IMR-90 (cell line): Measurements from ENCODE around the gene CAMTA1. TPM values are rescaled to one million over a fixed set of nuclear protein-coding genes. Genes with fewer than 3 reads are reported as not detected.

ENCODE experiments used
- ATAC-seq: fragments of 200-7000 bp; cut with Tn5 transposase; 2 replicates; pipeline ENCODE4 v1.9.1; 2020; ENCODE audit warnings: low read depth, mild to moderate bottlenecking, moderate library complexity
- BruUV-seq: library from RNA; stranded (reverse); fragments of 400-500 nt; replicated peaks from 2 replicates; lab custom pipeline; 2021; lab: Mats Ljungman, UMichigan
- CTCF ChIA-PET: fragments of 300-600 bp; formaldehyde crosslinking; extraction: SDS; loops from one replicate; lab custom pipeline; 2021; ENCODE audit warnings: antibody characterized with exemption; lab: Yijun Ruan, JAX
- POLR2A ChIA-PET: fragments of 300-600 bp; sonication (Branson Sonifier 250); formaldehyde crosslinking; loops from one replicate; lab custom pipeline; 2022; ENCODE audit warnings: antibody characterized with exemption; ENCODE audit not compliant: unreplicated experiment; lab: Charles Lee
- DNase-seq: peaks from one replicate; pipeline ENCODE4 v3.0.0; 2013
- H2AFZ ChIP-seq: replicated peaks from 2 replicates; pipeline ENCODE3; 2013; ENCODE audit warnings: low read length, mild to moderate bottlenecking; ENCODE audit not compliant: poor library complexity
- H2AK5ac ChIP-seq: 2 replicates; pipeline ENCODE4 v1.6.1; 2013; ENCODE audit warnings: low read depth, low read length, inconsistent platforms
- H2AK9ac ChIP-seq: replicated peaks from 2 replicates; pipeline ENCODE3; 2013; ENCODE audit warnings: mild to moderate bottlenecking, low read depth, low read length, moderate library complexity; ENCODE audit not compliant: poor library complexity
- H2BK120ac ChIP-seq: 2 replicates; pipeline ENCODE4 v1.6.1; 2013; ENCODE audit warnings: low read depth, low read length, inconsistent platforms
- H2BK15ac ChIP-seq: 3 replicates; pipeline ENCODE4 v1.6.1; 2013; ENCODE audit warnings: low read depth, low read length, inconsistent platforms
- H2BK20ac ChIP-seq: 2 replicates; pipeline ENCODE4 v1.6.1; 2013; ENCODE audit warnings: low read depth, mild to moderate bottlenecking, inconsistent platforms, low read length, moderate library complexity
- H2BK5ac ChIP-seq: 2 replicates; pipeline ENCODE4 v1.6.1; 2013; ENCODE audit warnings: mild to moderate bottlenecking, low read depth, low read length, inconsistent platforms; ENCODE audit not compliant: poor library complexity, severe bottlenecking
- H3K14ac ChIP-seq: replicated peaks from 2 replicates; pipeline ENCODE4 v1.6.1; 2013; ENCODE audit warnings: low read depth, low read length, inconsistent platforms
- H3K18ac ChIP-seq: 2 replicates; pipeline ENCODE4 v1.6.1; 2013; ENCODE audit warnings: low read depth, low read length, control low read depth
- H3K23ac ChIP-seq: 2 replicates; pipeline ENCODE4 v1.6.1; 2013; ENCODE audit warnings: low read depth, low read length, inconsistent platforms
- H3K27ac ChIP-seq: 2 replicates; pipeline ENCODE4 v1.5.1; 2013; ENCODE audit warnings: mild to moderate bottlenecking, control low read depth, low read length; ENCODE audit not compliant: insufficient read depth
- H3K27me3 ChIP-seq: 2 replicates; pipeline ENCODE4 v1.6.1; 2013; ENCODE audit warnings: low read length; ENCODE audit not compliant: control insufficient read depth, insufficient read depth
- H3K36me3 ChIP-seq: 2 replicates; pipeline ENCODE4 v1.6.1; 2013; ENCODE audit warnings: low read length, mixed read lengths; ENCODE audit not compliant: control insufficient read depth, insufficient read depth
- H3K4ac ChIP-seq: 2 replicates; pipeline ENCODE4 v1.6.1; 2013; ENCODE audit warnings: low read depth, low read length, inconsistent platforms
- H3K4me1 ChIP-seq: 2 replicates; pipeline ENCODE4 v1.6.1; 2013; ENCODE audit warnings: low read length, mixed read lengths; ENCODE audit not compliant: control insufficient read depth, insufficient read depth
- H3K4me2 ChIP-seq: 2 replicates; pipeline ENCODE4 v1.6.1; 2013; ENCODE audit warnings: low read depth, mild to moderate bottlenecking, control low read depth, low read length, moderate library complexity
- H3K4me3 ChIP-seq: 2 replicates; pipeline ENCODE4 v1.5.1; 2013; ENCODE audit warnings: low read depth, mild to moderate bottlenecking, control low read depth, low read length, moderate library complexity; ENCODE audit not compliant: insufficient read depth
- H3K56ac ChIP-seq: 2 replicates; pipeline ENCODE4 v1.6.1; 2013; ENCODE audit warnings: low read length, inconsistent platforms; ENCODE audit not compliant: insufficient read depth; ENCODE audit errors: extremely low read depth
- H3K79me1 ChIP-seq, 2 experiments: 2 replicates each; pipeline ENCODE4 v1.6.1; 2013; ENCODE audit warnings: low read length in 2 of 2, inconsistent platforms in 1 of 2, low read depth in 1 of 2
- H3K9ac ChIP-seq: 2 replicates; pipeline ENCODE4 v1.6.1; 2013; ENCODE audit warnings: low read depth, low read length, control low read depth
- H3K9me1 ChIP-seq: 2 replicates; pipeline ENCODE4 v1.6.1; 2013; ENCODE audit warnings: low read length, inconsistent platforms; ENCODE audit not compliant: insufficient read depth
- H3K9me3 ChIP-seq: 2 replicates; pipeline ENCODE4 v1.6.1; 2013; ENCODE audit warnings: low read length; ENCODE audit not compliant: control insufficient read depth, insufficient read depth
- H4K20me1 ChIP-seq: 2 replicates; pipeline ENCODE4 v1.6.1; 2013; ENCODE audit warnings: low read length, inconsistent platforms; ENCODE audit not compliant: insufficient read depth
- H4K5ac ChIP-seq: 2 replicates; pipeline ENCODE4 v1.6.1; 2013; ENCODE audit warnings: mild to moderate bottlenecking, low read depth, low read length, control low read depth
- H4K8ac ChIP-seq, 2 experiments: 2 replicates each; pipeline ENCODE4 v1.6.1; 2013; ENCODE audit warnings: low read depth in 2 of 2, low read length in 2 of 2, control low read depth in 1 of 2, inconsistent platforms in 1 of 2
- H4K91ac ChIP-seq: 2 replicates; pipeline ENCODE4 v1.6.1; 2013; ENCODE audit warnings: low read depth, low read length, inconsistent platforms; ENCODE audit not compliant: insufficient read depth
- BHLHE40 ChIP-seq: fragments of 150-350 bp; IDR thresholded peaks from 2 replicates; pipeline ENCODE4 v1.6.1; 2016; ENCODE audit warnings: mild to moderate bottlenecking, low read depth, low read length
- CEBPB ChIP-seq: IDR thresholded peaks from 2 replicates; pipeline ENCODE4 v1.6.1; 2012; ENCODE audit warnings: low read depth, low read length, improper control_type of control experiment
- CHD1 ChIP-seq: IDR thresholded peaks from 2 replicates; pipeline ENCODE4 v1.6.1; 2012; ENCODE audit warnings: low read depth, low read length, improper control_type of control experiment
- ELK1 ChIP-seq: fragments of 150-350 bp; IDR thresholded peaks from 2 replicates; pipeline ENCODE4 v1.6.1; 2016; ENCODE audit warnings: low read depth, mild to moderate bottlenecking, low read length, moderate library complexity, borderline replicate concordance
- FOS ChIP-seq: fragments of 150-350 bp; IDR thresholded peaks from 2 replicates; pipeline ENCODE4 v1.6.1; 2016; ENCODE audit warnings: low read depth, low read length
- MAFK ChIP-seq: IDR thresholded peaks from 2 replicates; pipeline ENCODE4 v1.6.1; 2012; ENCODE audit warnings: low read depth, low read length, improper control_type of control experiment
- MAZ ChIP-seq: IDR thresholded peaks from 2 replicates; pipeline ENCODE4 v1.6.1; 2012; ENCODE audit warnings: low read depth, mild to moderate bottlenecking, low read length, improper control_type of control experiment, moderate library complexity, borderline replicate concordance
- MXI1 ChIP-seq: IDR thresholded peaks from 2 replicates; pipeline ENCODE4 v1.6.1; 2012; ENCODE audit warnings: low read depth, mild to moderate bottlenecking, low read length, moderate library complexity, borderline replicate concordance
- NFE2L2 ChIP-seq: fragments of 150-350 bp; IDR thresholded peaks from 2 replicates; pipeline ENCODE4 v1.6.1; 2016; ENCODE audit warnings: low read depth, mild to moderate bottlenecking, low read length
- POLR2A ChIP-seq: IDR thresholded peaks from 2 replicates; pipeline ENCODE4 v1.6.1; 2012; ENCODE audit warnings: mild to moderate bottlenecking, low read depth, low read length
- RAD21 ChIP-seq: IDR thresholded peaks from 2 replicates; pipeline ENCODE4 v1.6.1; 2012; ENCODE audit warnings: low read length, improper control_type of control experiment
- RCOR1 ChIP-seq: IDR thresholded peaks from 2 replicates; pipeline ENCODE4 v1.6.1; 2012; ENCODE audit warnings: mild to moderate bottlenecking, low read length, improper control_type of control experiment; ENCODE audit not compliant: insufficient replicate concordance
- RFX5 ChIP-seq: IDR thresholded peaks from 2 replicates; pipeline ENCODE4 v1.8.0; 2012; ENCODE audit warnings: low read depth, mild to moderate bottlenecking, low read length, moderate library complexity
- SMC3 ChIP-seq: fragments of 150-350 bp; IDR thresholded peaks from 2 replicates; pipeline ENCODE4 v1.6.1; 2016; ENCODE audit warnings: low read depth, mild to moderate bottlenecking, antibody characterized with exemption, low read length, moderate library complexity
- WGBS, 2 experiments: methylation state at CpG; one replicate each; pipeline versions ENCODE4 v1.1.5 to v1.1.7; 2013; ENCODE audit warnings: missing lambda C conversion rate in 2 of 2; ENCODE audit not compliant: insufficient read length in 1 of 2; ENCODE audit errors: extremely low coverage in 2 of 2; 5-methylcytosine and 5-hydroxymethylcytosine counted together
- dilution Hi-C: fragments of 300-500 bp; cut with HindIII; formaldehyde crosslinking; loops from one replicate; pipeline ENCODE4 v1.14.3; 2018; ENCODE audit warnings: low sequenced_read_pairs; ENCODE audit not compliant: unreplicated experiment
- in situ Hi-C: fragments of 300-500 bp; cut with MboI; formaldehyde crosslinking; loops from 3 replicates; pipeline ENCODE4 v1.14.3; 2019; ENCODE audit warnings: low sequenced_read_pairs, inconsistent platforms, mixed read lengths
- intact Hi-C: fragments of 100-400 bp; cut with micrococcal nuclease; formaldehyde crosslinking; loops from 2 replicates; pipeline ENCODE4 v1.10.0; 2022
- polyA plus RNA-seq, 3 experiments: library from polyadenylated mRNA; depleted of rRNA; stranded (reverse); fragments of >200 nt; gene quantifications; 2 replicates each; pipeline ENCODE4 v1.2.3, GENCODE V29; 2012; ENCODE audit warnings: low replicate concordance in 1 of 3
- total RNA-seq: library from RNA; depleted of rRNA; stranded (reverse); fragments of >200 nt; gene quantifications from 2 replicates; pipeline ENCODE4 v1.2.3, GENCODE V29; 2012
- TF ChIP-seq, protein P1 (sequence below): conservative IDR thresholded peaks from 2 replicates; pipeline ENCODE4 v1.5.1; 2012; ENCODE audit warnings: mild to moderate bottlenecking, low read depth, low read length, improper control_type of control experiment
- TF ChIP-seq, protein P2 (sequence below): fragments of 150-350 bp; IDR thresholded peaks from 2 replicates; pipeline ENCODE4 v1.6.1; 2017; ENCODE audit warnings: mild to moderate bottlenecking, antibody characterized with exemption, low read length, low read depth

The CAMTA1 gene
- total and polyA plus RNA-seq, 2 of the 4 experiments (the other 2 are of a cell fraction) = 35.5 to 74.3 TPM

GRCh38 chr1:7235871-7236517, 450.7 kb downstream of the CAMTA1 start:
- H3K9me3 ChIP-seq = no peaks in the 10 kb centered on the region
- no peak overlapping the region for H3K4me2 ChIP-seq
- H2BK5ac ChIP-seq = no peak overlapping the region
- H3K79me1 ChIP-seq = no peaks in the 10 kb centered on the region
- H2AK5ac ChIP-seq = no peak overlapping the region
- no peaks in the 10 kb centered on the region for H3K9me1 ChIP-seq
- H2AK9ac ChIP-seq = no peak overlapping the region
- no peaks in the 10 kb centered on the region for H4K20me1 ChIP-seq
- H3K56ac ChIP-seq = no peak overlapping the region
- H3K4me3 ChIP-seq = no peak overlapping the region
- no peak overlapping the region for H2BK120ac ChIP-seq
- no peaks in the 10 kb centered on the region for H3K4me1 ChIP-seq
- ChIA-PET CTCF (no interaction called here), POLR2A (interaction anchor here (0.6 kb wide), 1 partner anchor 26 kb away, joined by 3 read pairs; no protein-coding TSS in a partner anchor)
- DNase-seq (no peak), ATAC-seq (no peak)
- no peak overlapping the region for H3K27ac ChIP-seq
- H3K18ac ChIP-seq = no peak overlapping the region
- no peak overlapping the region for H4K5ac ChIP-seq
- H3K4ac ChIP-seq = no peak overlapping the region
- H3K36me3 ChIP-seq = no peaks in the 10 kb centered on the region
- intact Hi-C loops (no loop called here), in situ Hi-C loops (no loop called here), dilution Hi-C loops (no loop called here)
- no peak overlapping the region for H3K14ac ChIP-seq
- H4K8ac ChIP-seq = no peak overlapping the region
- H4K91ac ChIP-seq = no peak overlapping the region
- H3K23ac ChIP-seq = no peak overlapping the region
- no TSS peak for BruUV-seq
- H3K9ac ChIP-seq = no peak overlapping the region
- TF ChIP-seq, protein P1, sequence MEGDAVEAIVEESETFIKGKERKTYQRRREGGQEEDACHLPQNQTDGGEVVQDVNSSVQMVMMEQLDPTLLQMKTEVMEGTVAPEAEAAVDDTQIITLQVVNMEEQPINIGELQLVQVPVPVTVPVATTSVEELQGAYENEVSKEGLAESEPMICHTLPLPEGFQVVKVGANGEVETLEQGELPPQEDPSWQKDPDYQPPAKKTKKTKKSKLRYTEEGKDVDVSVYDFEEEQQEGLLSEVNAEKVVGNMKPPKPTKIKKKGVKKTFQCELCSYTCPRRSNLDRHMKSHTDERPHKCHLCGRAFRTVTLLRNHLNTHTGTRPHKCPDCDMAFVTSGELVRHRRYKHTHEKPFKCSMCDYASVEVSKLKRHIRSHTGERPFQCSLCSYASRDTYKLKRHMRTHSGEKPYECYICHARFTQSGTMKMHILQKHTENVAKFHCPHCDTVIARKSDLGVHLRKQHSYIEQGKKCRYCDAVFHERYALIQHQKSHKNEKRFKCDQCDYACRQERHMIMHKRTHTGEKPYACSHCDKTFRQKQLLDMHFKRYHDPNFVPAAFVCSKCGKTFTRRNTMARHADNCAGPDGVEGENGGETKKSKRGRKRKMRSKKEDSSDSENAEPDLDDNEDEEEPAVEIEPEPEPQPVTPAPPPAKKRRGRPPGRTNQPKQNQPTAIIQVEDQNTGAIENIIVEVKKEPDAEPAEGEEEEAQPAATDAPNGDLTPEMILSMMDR = no peak
- TF ChIP-seq SMC3 = no peak
- no peak for TF ChIP-seq CHD1
- TF ChIP-seq BHLHE40 = no peak
- TF ChIP-seq MAZ = no peak
- no peak for TF ChIP-seq POLR2A
- TF ChIP-seq RCOR1 = no peak
- no peak for TF ChIP-seq ELK1
- no peak for TF ChIP-seq NFE2L2
- TF ChIP-seq, protein P2, sequence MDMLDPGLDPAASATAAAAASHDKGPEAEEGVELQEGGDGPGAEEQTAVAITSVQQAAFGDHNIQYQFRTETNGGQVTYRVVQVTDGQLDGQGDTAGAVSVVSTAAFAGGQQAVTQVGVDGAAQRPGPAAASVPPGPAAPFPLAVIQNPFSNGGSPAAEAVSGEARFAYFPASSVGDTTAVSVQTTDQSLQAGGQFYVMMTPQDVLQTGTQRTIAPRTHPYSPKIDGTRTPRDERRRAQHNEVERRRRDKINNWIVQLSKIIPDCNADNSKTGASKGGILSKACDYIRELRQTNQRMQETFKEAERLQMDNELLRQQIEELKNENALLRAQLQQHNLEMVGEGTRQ = no peak
- no peak for TF ChIP-seq RFX5
- no peak for TF ChIP-seq CEBPB
- no peak for TF ChIP-seq RAD21
- no peak for TF ChIP-seq FOS
- no peak for TF ChIP-seq MXI1
- no peak for TF ChIP-seq MAFK
- H2BK20ac ChIP-seq = no peak overlapping the region
- H2AFZ ChIP-seq = peak overlapping the region; percentile 74
- H3K27me3 ChIP-seq = no peaks in the 10 kb centered on the region
- no peak overlapping the region for H2BK15ac ChIP-seq
- WGBS, 2 experiments = no CpG with 5 or more reads among the region's 17 CpGs
